ENCODE measurements around the gene LRP5.

GRCh38 chr11:68321293-68322051, 9.1 kb downstream of the LRP5 start:
- TF ChIP-seq CTCF (IDR thresholded peaks at IDR 0.05) (no peak), POLR2AphosphoS5 (IDR thresholded peaks at IDR 0.05) (no peak)
